ENCODE results near the gene HTRA1. TPM values are rescaled to one million over a fixed set of nuclear protein-coding genes. Genes with fewer than 3 reads are reported as not detected.

Gene HTRA1
- total and polyA plus RNA-seq, 7 donors: 22.7 to 162 (median 119) TPM

- 27 to 73% methylated on average over 6 of the region's 6 CpGs for WGBS, 2 donors
Measured at GRCh38 chr10:122532601-122533296, 71.4 kb downstream of the HTRA1 start.

GRCh38 chr10:122537545-122537944 lies 76.2 kb downstream of the HTRA1 start:
- Histone ChIP-seq H3K9me3 (no peaks in the 10 kb centered on the region), H3K4me3 (no peak overlapping the region), H3K36me3 (no peaks in the 10 kb centered on the region), H3K27ac (no peak overlapping the region), H3K27me3 (no peaks in the 10 kb centered on the region), H3K4me1 (no peaks in the 10 kb centered on the region)
- 92 to 95% methylated on average over 2 of the region's 2 CpGs for WGBS, 2 donors
- no peak for TF ChIP-seq EP300 (IDR thresholded peaks at IDR 0.05)
- no peak for TF ChIP-seq POLR2A (IDR thresholded peaks at IDR 0.05)
- TF ChIP-seq, protein P1, sequence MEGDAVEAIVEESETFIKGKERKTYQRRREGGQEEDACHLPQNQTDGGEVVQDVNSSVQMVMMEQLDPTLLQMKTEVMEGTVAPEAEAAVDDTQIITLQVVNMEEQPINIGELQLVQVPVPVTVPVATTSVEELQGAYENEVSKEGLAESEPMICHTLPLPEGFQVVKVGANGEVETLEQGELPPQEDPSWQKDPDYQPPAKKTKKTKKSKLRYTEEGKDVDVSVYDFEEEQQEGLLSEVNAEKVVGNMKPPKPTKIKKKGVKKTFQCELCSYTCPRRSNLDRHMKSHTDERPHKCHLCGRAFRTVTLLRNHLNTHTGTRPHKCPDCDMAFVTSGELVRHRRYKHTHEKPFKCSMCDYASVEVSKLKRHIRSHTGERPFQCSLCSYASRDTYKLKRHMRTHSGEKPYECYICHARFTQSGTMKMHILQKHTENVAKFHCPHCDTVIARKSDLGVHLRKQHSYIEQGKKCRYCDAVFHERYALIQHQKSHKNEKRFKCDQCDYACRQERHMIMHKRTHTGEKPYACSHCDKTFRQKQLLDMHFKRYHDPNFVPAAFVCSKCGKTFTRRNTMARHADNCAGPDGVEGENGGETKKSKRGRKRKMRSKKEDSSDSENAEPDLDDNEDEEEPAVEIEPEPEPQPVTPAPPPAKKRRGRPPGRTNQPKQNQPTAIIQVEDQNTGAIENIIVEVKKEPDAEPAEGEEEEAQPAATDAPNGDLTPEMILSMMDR (IDR thresholded peaks at IDR 0.05): no peak
- no peak for TF ChIP-seq POLR2AphosphoS5 (IDR thresholded peaks at IDR 0.05)
- no peak for DNase-seq
- intact Hi-C loops (cut with DNase I): no loop called here

More at GRCh38 chr10:122532601-122533296, 71.4 kb downstream of the HTRA1 start:
- no peaks in the 10 kb centered on the region for H3K27me3 ChIP-seq
- no peaks in the 10 kb centered on the region for H3K9me3 ChIP-seq
- no peak overlapping the region for H3K27ac ChIP-seq
- H3K4me1 ChIP-seq: no peaks in the 10 kb centered on the region
- no peak for TF ChIP-seq POLR2A (IDR thresholded peaks at IDR 0.05)
- TF ChIP-seq, protein P1 (IDR thresholded peaks at IDR 0.05): no peak
- TF ChIP-seq EP300 (IDR thresholded peaks at IDR 0.05): no peak
- TF ChIP-seq POLR2AphosphoS5 (IDR thresholded peaks at IDR 0.05): no peak
- no peaks in the 10 kb centered on the region for H3K36me3 ChIP-seq
- no peak for DNase-seq
- H3K4me3 ChIP-seq: no peak overlapping the region
- intact Hi-C loops (cut with DNase I): no loop called here

GRCh38 chr10:122541541-122542002 lies 80.2 kb downstream of the HTRA1 start:
- WGBS, 2 donors: 10 to 29% methylated on average over 4 of the region's 4 CpGs
- H3K4me1 ChIP-seq: no peaks in the 10 kb centered on the region
- TF ChIP-seq POLR2AphosphoS5 (IDR thresholded peaks at IDR 0.05): no peak
- TF ChIP-seq POLR2A (IDR thresholded peaks at IDR 0.05): no peak
- TF ChIP-seq, protein P1 (IDR thresholded peaks at IDR 0.05): no peak
- TF ChIP-seq EP300 (IDR thresholded peaks at IDR 0.05): no peak
- H3K27me3 ChIP-seq: no peaks in the 10 kb centered on the region
- H3K36me3 ChIP-seq: no peaks in the 10 kb centered on the region
- intact Hi-C loops (cut with DNase I): no loop called here
- no peak for DNase-seq
- H3K9me3 ChIP-seq: no peaks in the 10 kb centered on the region
- H3K27ac ChIP-seq: no peak overlapping the region
- no peak overlapping the region for H3K4me3 ChIP-seq

DNA sequence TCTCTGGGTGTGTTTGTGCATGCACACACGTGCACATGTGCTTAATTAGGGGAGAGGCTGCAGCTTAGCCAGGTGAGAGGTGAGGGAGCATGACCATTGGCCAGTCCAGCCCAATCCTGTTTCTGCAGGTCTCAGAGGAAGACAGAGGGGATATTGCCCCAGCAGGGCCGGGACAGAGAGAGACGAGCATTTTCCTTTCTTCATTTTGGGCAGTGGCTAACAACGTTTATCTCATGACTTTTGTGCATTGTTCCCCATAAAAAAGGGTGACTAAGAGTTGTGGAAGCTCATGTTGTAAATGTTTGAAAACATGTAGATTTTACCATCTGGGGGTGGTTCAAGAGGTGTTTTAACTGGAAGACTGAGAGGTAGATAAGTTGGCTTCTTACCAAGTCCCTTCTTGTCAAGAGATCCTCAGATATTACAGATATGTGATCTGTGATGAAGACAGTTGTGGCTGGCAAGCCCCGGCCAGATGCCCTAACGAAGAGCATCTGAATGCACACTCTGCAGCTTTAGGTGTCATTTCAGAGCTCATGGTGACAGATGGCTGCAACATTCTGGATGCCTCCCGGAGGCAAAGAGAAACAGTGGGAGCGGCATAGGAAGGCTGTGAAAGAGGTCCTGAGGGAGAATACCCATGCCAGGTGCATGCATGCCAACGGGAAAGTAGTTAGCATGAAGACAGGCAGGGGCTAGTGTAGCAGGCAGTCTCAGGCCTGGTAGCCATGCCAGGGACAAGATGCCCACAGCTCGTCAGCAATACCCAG lies 82.5 kb downstream of the HTRA1 start:
- no peak overlapping the region for H3K4me3 ChIP-seq
- H3K4me1 ChIP-seq: no peaks in the 10 kb centered on the region
- no peaks in the 10 kb centered on the region for H3K9me3 ChIP-seq
- H3K27ac ChIP-seq: no peak overlapping the region
- WGBS, 2 donors: 36 to 68% methylated on average over 10 of the region's 10 CpGs
- DNase-seq: no peak
- no peak for TF ChIP-seq POLR2AphosphoS5 (IDR thresholded peaks at IDR 0.05)
- no peak for TF ChIP-seq POLR2A (IDR thresholded peaks at IDR 0.05)
- TF ChIP-seq, protein P1 (IDR thresholded peaks at IDR 0.05): no peak
- TF ChIP-seq EP300 (IDR thresholded peaks at IDR 0.05): no peak
- H3K27me3 ChIP-seq: no peaks in the 10 kb centered on the region
- intact Hi-C loops (cut with DNase I): no loop called here
- H3K36me3 ChIP-seq: no peaks in the 10 kb centered on the region

All from sigmoid colon (tissue), 7 donors.